Ovary (tissue), 3 donors: Measurements from ENCODE around the gene PRR35.

Experiments used
- CTCF ChIP-seq, 3 donors: fragments of 450-650 bp in 2 of 3; fragments of 200-600 bp in 1 of 3; IDR thresholded peaks; one replicate each; pipeline versions ENCODE4 v1.5.1 to v1.8.0; 2016 to 2022; ENCODE audit warnings: antibody characterized with exemption in 3 of 3, mild to moderate bottlenecking in 1 of 3
- EP300 ChIP-seq: sonication (generic); formaldehyde crosslinking; IDR thresholded peaks from one replicate; pipeline ENCODE4 v1.6.1; 2017; ENCODE audit warnings: antibody characterized with exemption
- POLR2A ChIP-seq: fragments of 450-650 bp; IDR thresholded peaks from one replicate; pipeline ENCODE4 v1.6.1; 2017; ENCODE audit warnings: antibody characterized with exemption, mild to moderate bottlenecking, moderate library complexity
- donor health status: DM: no; HTN: no; CAD: no.

- TF ChIP-seq CTCF (IDR thresholded peaks at IDR 0.05) (no peak), EP300 (no peak), POLR2A (no peak)
These were observed 20.2 kb upstream of the PRR35 start for GRCh38 chr16:539901-540530.
